ENCODE data around the gene TCF7. TPM values are rescaled to one million over a fixed set of nuclear protein-coding genes. Genes with fewer than 3 reads are reported as not detected.
A peak's percentile ranks its signal among the peaks of the same experiment; 100 is the strongest.

Gene TCF7
- total RNA-seq, 1 donor from 2014 or later: 5.7 TPM

DNA sequence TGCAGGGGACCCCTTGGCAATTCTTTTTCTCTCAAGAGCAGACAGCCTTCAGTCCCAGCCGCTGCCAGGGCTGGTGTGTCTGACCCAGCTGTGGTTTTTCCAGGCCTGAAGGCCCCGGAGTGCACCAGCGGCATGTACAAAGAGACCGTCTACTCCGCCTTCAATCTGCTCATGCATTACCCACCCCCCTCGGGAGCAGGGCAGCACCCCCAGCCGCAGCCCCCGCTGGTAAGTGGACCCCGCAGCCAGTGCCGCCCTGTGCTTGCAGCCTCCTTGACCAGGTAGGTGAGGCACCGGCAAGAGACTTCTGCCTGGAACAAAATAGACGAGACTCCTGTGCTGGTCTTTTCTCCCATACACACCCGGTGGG, 1.3 kb downstream of the TCF7 start:
- Histone ChIP-seq H3K9me3 (no peaks in the 10 kb centered on the region), H3K27me3 (ENCODE audit: low read depth) (peaks cover 10% of the 10 kb centered on the region), H3K4me3 (peak overlapping the region; percentile 74), H3K27ac (no peak overlapping the region), H3K36me3 (no peaks in the 10 kb centered on the region), H3K4me1 (peaks cover 18% of the 10 kb centered on the region)
- ATAC-seq (no peak), DNase-seq (no peak)
- intact Hi-C loops (cut with DNase I): no loop called here
- TF ChIP-seq, protein P1, sequence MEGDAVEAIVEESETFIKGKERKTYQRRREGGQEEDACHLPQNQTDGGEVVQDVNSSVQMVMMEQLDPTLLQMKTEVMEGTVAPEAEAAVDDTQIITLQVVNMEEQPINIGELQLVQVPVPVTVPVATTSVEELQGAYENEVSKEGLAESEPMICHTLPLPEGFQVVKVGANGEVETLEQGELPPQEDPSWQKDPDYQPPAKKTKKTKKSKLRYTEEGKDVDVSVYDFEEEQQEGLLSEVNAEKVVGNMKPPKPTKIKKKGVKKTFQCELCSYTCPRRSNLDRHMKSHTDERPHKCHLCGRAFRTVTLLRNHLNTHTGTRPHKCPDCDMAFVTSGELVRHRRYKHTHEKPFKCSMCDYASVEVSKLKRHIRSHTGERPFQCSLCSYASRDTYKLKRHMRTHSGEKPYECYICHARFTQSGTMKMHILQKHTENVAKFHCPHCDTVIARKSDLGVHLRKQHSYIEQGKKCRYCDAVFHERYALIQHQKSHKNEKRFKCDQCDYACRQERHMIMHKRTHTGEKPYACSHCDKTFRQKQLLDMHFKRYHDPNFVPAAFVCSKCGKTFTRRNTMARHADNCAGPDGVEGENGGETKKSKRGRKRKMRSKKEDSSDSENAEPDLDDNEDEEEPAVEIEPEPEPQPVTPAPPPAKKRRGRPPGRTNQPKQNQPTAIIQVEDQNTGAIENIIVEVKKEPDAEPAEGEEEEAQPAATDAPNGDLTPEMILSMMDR (IDR thresholded peaks at IDR 0.05): no peak

DNA sequence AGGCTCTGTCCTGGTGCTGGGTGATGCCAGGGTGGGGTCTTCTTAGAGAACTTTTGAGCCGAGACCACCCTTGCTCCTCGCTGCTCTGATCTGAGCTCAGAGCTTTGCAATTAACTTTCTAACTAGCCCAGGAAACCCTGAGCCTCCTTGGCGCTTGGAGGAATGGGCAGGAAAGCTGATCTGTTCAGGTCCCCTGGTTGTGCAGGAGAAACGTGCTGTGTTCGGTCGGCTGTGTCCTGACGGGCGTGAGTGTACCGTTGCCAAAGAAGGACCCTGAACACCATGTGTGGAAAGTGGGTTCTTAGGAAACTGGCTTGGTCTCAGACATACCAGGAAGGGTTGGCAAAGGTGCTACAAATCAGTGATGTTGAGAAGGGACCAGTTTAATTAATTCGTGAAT, 1.8 kb downstream of the TCF7 start:
- Histone ChIP-seq H3K4me3 (peak overlapping the region; percentile 74), H3K27ac (no peak overlapping the region), H3K4me1 (peaks cover 18% of the 10 kb centered on the region), H3K36me3 (no peaks in the 10 kb centered on the region), H3K27me3 (ENCODE audit: low read depth) (peaks cover 10% of the 10 kb centered on the region), H3K9me3 (no peaks in the 10 kb centered on the region)
- TF ChIP-seq, protein P1 (IDR thresholded peaks at IDR 0.05): no peak
- ATAC-seq: no peak
- no peak for DNase-seq
- intact Hi-C loops (cut with DNase I): no loop called here

DNA sequence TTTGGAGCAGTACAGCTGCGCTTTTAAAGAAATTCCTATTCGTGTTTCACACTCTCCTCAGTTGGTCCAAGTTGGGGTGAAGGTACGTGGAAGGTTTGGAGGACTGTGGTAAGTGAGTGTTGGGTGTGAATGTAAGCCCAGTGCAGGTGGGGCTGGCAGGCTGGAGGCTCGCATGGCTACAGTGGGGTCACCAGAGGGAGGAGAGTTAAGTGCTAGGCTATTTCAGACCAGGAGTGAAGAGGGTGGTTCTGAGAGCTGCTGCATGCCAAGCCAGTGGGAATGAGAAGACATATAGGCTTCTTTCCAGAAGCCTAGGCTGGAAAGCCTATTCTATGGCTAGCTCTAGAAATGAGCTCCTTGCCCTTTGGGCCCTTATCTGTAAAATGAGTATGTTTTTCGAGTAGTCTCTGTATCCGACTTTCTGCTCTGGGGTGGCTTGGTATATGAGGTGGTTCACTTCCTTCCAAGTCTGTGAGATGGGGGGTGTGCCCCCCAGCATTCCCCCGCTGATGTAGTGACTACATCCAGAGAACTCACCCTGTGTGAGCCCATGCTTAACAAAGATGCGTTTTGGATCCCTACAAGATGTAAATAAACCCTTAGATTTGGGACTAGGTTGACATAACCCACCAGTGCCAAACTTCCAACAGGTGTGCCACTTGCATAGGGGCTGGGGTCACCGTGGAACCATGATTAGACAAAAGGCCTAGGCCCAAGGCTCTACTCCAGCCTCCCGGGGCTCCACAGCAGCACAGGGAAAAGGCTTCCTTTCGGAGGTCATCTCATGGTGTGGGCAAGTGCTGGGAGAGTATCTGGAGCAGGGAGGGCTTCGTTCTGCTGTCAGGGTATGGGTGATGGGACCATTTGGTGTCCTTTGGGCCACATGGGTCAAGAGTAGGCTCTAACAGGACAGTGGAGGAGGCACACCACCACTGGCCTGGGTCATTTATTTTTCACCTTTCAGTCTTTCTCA, 2.6 kb downstream of the TCF7 start:
- H3K9me3 ChIP-seq: no peaks in the 10 kb centered on the region
- no peaks in the 10 kb centered on the region for H3K36me3 ChIP-seq
- no peak overlapping the region for H3K4me3 ChIP-seq
- H3K27me3 ChIP-seq (ENCODE audit: low read depth): peaks cover 10% of the 10 kb centered on the region
- intact Hi-C loops (cut with DNase I): no loop called here
- ATAC-seq: no peak
- DNase-seq: no peak
- peaks cover 18% of the 10 kb centered on the region for H3K4me1 ChIP-seq
- TF ChIP-seq, protein P1 (IDR thresholded peaks at IDR 0.05): no peak
- no peak overlapping the region for H3K27ac ChIP-seq

DNA sequence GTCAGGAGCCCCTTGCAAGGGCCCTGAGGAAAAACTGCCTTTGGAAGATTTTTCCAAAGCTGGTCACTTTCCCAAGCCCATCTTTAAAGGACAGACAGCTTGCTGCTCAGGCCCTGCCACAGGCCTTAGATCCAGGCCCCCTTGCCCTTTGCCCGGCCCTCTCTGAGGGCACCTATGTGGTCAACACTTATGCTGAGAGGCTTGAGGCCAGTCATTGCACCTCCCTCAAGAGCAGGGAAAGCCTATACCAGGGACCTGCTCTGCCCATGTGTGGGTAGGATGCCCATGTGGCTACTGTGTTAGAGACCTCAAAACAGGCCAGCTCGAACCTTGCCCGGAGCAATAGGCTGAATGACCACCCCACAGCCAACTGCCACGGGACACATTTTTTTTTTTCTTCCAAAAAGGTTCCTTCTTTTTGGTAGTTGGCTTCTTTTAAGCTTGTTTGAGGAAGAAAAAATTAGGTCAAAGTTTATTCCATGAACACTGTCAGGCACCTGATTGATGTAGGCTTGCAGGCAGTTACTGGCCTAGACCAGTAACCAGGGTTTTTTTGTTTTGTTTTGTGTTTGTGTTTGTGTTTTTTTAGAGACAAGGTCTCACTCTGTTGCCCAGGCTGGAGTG, 3.8 kb downstream of the TCF7 start:
- H3K9me3 ChIP-seq: no peaks in the 10 kb centered on the region
- no peak overlapping the region for H3K4me3 ChIP-seq
- DNase-seq: no peak
- no peaks in the 10 kb centered on the region for H3K36me3 ChIP-seq
- peaks cover 16% of the 10 kb centered on the region for H3K4me1 ChIP-seq
- intact Hi-C loops (cut with DNase I): no loop called here
- TF ChIP-seq, protein P1 (IDR thresholded peaks at IDR 0.05): no peak
- ATAC-seq: no peak
- peaks cover 3% of the 10 kb centered on the region for H3K27me3 ChIP-seq (ENCODE audit: low read depth)
- no peak overlapping the region for H3K27ac ChIP-seq

DNA sequence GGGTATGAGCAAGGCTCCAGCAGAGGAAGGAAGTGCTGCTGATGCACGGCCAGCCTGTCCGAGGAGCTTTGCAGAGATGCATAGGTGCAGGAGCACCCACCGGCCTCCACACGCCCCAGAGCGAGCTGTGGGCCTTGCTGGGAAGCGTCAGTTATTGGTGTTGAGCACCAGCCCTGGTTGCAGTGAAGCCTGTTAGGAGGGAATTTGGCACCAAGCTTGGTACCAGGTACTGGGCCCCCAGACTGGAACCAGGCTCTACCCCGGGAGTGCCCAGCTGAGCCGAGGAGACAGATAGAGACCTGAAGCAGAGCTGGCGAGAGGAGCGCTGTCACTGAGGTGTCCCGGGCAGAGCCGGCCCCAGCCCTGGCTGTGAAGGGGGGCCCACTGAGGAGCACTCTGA, 5.2 kb downstream of the TCF7 start:
- Histone ChIP-seq H3K27me3 (ENCODE audit: low read depth) (no peaks in the 10 kb centered on the region), H3K9me3 (no peaks in the 10 kb centered on the region), H3K36me3 (no peaks in the 10 kb centered on the region), H3K27ac (no peak overlapping the region), H3K4me1 (peaks cover 17% of the 10 kb centered on the region), H3K4me3 (no peak overlapping the region)
- ATAC-seq (no peak), DNase-seq (no peak)
- intact Hi-C loops (cut with DNase I): no loop called here
- TF ChIP-seq, protein P1 (IDR thresholded peaks at IDR 0.05): no peak

All from lower lobe of right lung (tissue), 2 donors.